Stimulated activated CD4-positive, alpha-beta T cell treated with anti-CD3 and anti-CD28 coated beads, Interleukin-15, amount 100 ng/mL, for 48 hours (primary cell): ENCODE data around the gene SLC1A5.
"Not testable (repeated sequence)": the region's sequence is repeated elsewhere in the genome, so short reads cannot be mapped to it uniquely, and the experiment has no call there.

ENCODE experiments used
- DNase-seq, 2 donors: peaks; one replicate each; pipeline ENCODE4 v3.0.0-alpha.2; 2020; ENCODE audit warnings: low read depth in 2 of 2

SLC1A5 gene

DNA sequence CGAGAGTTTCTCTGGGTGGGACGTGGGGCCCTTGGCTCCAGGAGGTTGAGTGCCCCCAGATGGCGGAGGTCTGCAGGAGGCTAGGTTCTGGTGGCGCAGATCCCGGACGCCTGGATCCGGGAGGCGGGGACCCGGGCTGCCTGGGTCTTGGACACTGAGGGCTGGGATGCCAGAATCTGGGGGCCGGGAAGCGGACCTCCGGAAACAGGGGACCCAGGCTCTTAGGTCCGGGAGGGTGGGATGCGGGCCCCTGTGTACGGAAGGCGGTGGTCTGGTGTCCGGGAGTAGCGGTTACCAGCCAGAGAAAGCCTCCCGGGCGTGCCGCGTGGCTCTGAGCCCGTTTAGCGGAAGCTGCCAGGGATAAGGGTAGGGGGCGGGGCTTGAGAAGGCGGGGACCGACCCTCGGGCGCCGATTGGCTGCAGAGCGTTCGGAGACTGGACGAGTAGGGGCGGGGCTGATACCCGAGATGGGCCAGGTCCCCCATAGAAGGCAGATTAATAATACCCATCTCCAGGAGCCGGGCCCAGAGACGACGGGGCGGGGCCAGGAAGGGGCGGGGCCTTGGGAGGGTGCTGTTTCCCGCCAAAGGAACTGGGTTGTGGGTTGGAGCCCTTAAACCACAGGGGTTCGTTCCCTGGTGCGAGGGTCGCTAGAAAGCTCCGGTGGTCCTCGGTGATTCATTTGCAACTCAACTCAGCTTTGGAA lies at the start of gene SLC1A5:
Gene SLC1A5, minus strand, starts transcription at position 333 of the 706 bp plus-strand sequence. CDS start 629 bp downstream, outside the sequence.
- peak; percentile 99 for DNase-seq

DNA sequence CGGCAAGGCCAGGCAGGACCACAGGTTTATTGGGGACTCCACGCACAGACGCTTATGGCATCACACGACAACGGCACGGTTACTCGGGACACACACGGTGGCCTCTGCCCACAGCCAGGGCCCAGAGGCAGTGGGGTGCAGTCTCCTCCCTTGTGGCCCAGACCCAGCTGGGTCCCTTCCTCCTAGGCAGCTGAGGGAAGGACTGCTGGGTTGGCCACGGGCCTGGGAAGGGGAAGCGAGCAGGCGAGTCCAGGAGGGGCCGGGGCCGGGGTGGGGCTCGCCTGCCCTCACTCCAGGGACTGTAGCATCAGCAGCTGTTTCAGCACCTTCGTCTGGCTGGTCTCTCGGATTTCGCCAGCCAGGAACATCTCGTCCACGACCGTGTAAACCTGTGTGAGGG lies 49.8 kb upstream of the SLC1A5 start:
- DNase-seq: no peak

DNA sequence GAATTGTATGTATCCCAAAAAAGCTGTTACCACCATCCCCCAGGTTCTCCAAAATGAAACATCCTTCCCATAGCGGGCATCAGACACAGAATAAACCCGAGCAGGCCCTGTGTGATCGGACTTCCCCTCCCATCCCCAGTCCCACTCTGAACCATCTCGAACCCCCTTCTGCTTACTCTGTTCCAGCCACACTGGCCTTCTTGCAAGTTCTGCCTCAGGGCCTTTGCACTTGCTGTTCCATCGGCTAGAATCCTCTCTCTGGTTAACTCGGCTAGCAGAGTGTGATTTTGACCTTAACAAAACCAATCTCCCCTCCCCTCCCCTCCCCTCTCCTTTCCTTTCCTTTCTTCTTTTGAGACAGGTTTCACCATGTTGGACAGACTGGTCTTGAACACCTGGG lies 46.6 kb upstream of the SLC1A5 start:
- no peak for DNase-seq

DNA sequence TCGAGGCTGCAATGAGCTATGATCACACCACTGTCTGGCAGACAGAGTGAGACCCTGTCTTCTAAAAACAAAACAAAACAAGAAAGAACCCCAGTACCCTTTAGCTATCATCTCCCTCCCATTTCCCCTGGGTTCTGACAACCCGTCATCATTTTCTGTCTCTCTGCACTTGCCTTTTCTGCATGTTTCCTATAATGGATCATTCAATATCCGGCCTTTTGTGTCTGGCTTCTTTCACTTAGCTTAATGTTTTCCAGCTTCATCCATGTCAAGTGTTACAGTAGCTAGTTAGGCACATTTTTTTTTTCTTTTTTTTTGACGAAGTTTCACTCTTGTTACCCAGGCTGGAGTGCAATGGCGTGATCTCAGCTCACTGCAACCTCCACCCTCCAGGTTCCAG lies 45.7 kb upstream of the SLC1A5 start:
- DNase-seq: no peak

DNA sequence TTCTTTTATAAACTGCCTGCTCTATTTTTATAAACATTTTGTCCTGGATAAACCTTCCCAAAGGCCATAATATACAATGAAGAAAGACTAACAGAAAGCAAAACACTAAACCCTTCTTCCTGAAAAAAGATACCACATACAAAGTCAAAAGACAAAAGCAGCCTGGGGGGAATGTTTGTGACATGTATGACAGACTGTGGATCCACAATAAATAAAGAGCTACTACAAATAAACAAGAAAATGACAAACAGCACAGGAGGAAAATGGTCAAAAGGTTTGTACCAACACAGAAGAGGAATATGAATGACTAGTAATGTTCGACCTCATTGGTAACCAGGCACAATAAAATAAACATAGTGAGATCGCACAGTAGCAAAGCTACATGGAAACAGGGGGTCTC lies 42.5 kb upstream of the SLC1A5 start:
- DNase-seq: no peak

DNA sequence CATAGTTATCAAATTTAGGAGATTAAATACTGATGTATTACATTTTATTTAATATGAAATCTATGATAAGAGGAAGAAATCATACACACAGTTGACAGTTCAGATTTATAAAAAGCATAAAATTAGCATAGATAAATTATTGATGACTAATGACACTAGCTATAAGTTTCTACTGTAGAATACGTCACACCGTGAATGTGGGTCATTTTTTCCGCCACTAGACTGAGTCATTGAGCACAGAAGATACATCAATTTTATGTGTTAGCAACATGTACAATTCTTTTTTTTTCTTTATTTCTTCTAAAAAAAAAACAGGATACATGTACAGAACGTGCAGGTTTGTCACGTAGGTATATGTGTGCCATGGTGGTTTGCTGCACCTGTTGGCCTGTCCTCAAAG lies 40.1 kb upstream of the SLC1A5 start:
- peak; percentile 56 to 63 for DNase-seq

DNA sequence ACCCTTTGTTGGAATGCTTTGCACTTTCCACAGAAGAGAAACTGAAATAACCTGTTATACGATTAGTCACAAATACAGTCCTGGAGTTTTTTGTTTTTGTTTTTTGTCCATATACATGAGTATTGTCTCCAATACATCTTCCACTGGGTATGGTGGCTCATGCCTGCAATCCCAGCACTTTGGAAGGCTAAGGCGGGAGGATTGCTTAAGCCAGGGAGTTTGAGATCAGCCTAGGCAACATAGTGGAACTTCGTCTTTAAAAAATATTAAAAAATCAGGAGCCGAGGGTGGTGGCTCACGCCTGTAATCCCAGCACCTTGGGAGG lies 37.3 kb upstream of the SLC1A5 start:
- no peak for DNase-seq

DNA sequence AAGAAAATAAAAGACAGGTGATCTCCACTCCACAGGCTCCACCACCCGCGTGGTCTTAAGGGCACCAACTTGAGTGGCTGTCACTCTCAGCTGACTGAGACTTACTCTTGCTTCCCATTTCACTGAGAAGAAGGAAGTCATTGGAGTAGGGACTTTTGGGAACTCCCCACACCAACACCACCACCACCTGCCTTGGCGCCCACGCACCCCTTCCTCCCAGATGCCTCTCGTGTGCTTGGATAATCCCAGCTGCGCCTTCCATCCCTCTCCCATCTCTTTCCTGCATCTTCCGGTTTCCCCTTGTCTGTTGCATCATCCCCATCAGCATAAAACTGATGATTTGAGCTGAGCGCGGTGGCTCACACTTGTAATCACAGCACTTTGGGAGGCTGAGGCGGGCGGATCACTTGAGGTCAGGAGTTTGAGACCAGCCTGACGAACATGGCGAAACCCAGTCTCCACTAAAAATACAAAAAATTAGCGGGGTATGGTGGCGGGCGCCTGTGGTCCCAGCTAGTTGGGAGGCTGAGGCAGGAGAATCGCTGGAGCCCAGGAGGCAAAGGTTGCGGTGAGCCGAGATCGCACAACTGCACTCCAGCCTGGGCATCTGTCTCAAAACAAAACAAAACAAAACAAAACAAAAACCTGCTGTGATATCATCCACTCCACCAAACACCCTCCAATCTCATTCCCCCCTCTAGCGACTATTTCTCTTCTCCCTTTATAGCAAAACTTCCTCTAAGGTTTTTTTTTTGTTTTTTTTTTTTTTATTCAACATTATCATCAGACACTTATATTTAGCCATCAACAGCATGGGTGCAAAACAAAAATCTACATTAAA lies 36.7 kb upstream of the SLC1A5 start:
- DNase-seq: no peak

DNA sequence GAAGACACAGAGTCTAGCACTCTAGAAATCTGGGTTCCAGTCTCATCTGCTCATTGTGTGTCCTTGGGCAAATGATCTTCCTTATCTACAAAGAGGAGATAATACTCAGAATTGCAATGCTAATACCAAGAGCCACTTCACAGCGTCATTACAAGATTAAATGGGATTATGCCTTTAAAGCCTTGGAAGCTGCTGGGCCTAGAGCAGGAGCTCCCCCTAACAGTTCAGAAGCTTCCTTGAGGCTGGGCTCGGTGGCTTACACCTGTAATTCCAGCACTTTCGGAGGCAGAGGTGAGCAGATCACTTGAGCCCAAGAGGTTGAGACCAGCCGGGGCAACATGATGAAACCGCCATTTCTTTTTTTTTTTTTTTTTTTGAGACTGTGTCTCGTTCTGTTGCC lies 34.7 kb upstream of the SLC1A5 start:
- DNase-seq: no peak

DNA sequence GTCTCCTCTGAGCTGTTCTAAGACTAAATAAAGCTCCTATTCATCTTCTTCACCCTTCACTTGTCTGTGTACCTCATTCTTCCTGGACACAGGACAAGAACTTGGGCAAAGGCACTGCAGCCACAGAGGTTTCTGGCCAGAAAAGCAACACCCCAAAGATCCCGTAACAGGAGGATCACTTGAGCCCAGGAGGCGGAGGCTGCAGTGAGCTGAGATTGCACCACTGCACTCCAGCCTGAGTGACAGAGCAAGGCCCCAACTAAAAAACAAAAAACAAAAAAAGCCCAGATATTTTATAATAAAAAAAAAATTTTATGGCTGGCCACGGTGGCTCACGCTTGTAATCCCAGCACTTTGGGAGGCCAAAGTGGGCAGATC lies 34.0 kb upstream of the SLC1A5 start:
- not testable (repeated sequence) for DNase-seq

DNA sequence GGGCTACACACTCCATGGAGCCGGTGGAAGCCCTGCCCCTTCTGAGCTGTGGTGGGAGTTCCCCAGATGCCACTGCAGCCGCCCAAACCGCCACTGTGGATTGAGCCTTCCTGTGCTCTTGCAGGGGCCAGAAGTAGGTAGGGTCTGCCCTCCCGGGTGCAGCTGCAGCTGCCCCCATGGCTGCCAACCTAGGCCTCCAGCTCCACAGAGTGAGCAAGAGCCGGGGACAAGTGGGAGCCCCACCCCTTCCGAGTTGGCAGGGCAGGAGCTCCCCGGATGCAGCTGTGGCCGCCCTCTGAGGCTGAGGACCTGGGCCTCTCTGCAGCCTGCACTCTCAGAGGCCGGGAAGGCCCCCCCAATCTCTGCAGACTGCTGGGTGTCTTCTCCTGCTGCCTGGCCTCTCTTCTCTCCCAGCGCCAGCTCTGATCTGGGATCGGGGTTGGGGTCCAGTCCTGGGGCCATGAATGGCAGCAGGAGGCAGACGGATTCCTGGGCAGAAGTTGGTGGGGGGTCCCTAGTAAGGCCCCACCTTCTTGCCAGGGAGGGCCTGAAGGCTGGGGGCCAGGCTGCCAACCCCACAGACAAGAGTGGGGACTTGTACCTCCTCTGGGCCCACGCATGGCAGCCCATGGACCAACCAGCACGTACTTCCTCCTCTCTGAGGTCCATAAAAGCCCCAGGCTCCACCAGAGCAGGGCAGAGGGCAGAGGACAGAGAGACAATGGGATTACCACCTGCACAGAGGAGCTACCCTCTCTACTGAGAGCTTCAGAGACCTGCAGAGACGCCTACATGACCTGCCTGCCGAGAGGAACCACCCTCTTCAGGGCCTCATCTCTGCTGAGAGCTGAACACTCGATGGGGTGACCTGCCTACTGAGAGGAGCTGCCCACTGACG lies 33.4 kb upstream of the SLC1A5 start:
- peak; percentile 30 to 32 for DNase-seq

DNA sequence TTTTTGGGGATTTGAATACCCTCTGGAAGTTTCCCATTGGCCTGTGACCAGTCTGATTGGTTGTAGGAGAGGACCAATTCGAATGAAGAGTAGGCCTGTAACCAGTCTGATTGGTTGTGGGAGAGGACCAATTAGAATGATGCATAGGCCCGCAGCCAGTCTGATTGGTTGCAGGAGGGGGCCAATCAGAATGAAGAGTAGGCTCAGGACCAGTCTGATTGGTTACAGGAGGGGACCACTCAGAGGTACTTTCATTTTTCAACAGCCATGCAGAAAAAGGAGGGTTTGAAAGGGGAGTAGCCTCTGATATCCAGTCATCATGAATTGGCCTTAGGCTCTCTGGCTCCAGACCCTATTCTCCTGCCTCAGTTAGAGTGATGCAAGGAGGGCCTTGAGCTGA lies 30.4 kb upstream of the SLC1A5 start:
- DNase-seq: peak in 1 of 2 donors; percentile 11

DNA sequence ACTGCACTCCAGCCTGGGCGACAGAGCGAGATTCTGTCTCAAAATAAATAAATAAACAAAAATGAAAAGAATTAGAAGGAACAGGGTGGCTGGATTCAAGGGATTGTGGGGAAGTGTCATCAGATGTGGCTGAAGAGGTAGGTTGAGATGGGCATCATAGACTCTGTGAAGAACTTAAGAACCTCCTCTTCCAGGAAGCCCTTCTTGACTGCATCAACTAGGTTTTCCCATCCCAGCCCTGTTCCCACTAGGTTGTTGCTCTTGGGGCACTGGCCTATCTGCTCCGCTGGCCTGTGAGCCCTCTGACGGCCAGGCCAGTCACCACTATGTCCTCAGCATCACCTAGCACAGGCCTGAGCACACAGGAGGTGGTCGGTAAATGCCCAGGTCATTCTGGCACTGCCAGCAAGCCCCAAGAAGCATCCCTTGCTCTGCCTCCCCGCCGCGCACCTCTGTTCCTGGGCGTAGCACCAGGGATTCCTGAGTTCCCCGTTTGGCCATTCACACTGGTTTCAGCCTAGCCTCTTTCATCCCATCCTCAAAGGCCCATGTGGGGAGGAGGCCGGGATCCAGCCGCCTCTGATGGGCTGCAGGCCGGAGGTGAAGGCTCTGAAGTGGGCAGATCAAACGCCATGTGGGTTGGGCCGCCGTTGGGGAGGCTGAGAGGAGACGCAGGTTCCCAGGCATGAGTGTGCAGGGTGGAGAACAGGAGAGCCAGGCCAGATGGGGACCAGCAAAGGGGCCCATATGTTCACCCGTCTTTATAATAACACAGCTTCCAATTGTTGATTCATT lies 27.6 kb upstream of the SLC1A5 start:
- no peak for DNase-seq

DNA sequence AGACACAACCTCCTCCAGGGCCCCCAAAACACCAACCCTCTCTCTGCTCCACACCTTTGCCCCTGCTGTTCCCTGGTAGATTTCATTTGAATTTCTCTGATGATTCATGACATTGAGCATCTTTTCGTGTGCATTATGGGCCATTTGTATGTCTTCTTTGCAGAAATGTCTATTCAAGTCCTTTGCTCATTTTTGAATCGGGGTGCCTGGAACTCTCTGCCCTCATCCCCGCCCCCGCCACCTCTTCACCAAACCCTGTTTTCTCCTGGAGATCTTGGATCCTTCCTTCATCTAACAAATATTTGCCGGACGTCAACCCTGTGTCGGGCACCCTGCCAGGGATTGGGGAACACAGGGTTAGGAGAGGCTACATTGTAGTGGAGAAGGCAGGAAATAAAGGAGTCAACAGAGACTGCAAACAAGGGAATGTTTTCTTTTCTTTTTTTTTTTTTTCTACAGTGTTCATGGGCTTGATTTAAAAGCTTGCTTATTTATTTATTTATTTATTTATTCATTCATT lies 25.5 kb upstream of the SLC1A5 start:
- DNase-seq: no peak

DNA sequence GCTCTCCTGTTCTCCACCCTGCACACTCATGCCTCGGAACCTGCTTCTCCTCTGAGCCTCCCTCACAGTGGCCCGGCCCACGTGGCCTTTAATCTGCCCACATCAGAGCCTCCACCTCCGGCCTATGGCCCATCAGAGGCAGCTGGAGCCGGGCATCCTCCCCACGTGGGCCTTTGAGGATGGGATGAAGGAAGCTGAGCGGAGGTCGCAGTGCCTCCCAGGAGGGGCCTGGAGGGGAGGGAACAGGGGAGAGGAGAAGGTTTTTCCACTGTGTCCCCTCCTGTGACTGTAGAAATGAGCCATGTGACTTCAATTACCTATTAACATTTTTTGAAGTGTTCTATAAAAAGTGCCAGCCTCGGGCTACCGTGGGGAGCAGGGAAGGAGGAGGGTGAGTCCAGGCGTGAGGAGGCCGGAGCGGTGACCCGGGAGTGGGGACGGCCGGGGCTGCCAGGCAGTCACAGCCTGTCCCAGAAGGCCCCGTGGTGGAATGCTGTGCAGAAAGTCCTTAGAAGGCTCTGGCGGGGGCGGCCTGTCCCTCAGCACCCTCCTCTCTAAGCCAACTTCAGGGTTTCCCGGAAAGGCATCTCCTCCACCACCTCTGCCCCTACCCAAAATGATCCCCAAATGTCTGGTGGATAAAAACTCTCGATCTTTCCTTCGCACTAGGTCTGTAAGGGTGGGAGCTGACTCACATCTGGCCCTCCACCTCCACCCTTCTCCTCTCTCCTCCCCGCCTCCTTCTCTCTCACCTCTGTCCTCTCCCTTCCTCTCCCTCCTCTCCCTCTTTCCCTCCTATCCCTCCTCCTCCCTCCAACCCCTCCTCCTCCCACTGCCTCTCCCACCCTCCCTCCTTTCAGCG lies 24.8 kb upstream of the SLC1A5 start:
- no peak for DNase-seq

DNA sequence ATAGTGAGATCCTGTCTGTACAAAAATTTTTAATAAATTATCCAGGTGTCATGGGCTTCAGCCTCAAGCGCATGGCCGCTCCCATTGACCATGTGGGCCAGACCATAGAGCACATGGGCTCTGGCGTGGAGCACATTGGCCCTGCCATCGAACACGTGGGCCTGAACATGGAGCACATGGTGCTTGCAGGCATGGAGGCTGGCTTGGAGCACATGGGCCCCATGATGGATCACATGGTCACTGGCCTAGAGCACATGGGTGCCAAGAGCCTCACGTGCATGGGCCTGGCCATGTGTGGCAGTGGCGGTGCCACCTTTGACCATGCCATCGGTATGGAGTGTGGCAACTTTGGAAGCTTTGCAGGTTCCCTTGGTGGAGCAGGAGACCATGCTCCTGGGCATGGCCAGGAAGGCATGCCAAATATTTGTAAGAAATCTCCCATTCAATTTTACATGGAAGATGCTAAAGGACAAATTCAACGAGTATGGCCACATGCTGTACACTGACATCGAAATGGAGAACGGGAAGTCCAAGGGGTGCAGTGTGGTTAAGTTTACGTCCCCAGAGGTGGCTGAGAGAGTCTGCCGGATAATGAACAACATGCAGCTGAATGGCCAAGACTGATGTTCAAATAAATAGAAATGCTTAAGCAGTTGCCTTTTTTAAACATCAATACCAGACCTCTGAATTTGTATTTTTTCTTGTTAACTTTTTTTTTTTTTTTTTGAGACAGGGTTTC lies 21.3 kb upstream of the SLC1A5 start:
- DNase-seq: no peak

DNA sequence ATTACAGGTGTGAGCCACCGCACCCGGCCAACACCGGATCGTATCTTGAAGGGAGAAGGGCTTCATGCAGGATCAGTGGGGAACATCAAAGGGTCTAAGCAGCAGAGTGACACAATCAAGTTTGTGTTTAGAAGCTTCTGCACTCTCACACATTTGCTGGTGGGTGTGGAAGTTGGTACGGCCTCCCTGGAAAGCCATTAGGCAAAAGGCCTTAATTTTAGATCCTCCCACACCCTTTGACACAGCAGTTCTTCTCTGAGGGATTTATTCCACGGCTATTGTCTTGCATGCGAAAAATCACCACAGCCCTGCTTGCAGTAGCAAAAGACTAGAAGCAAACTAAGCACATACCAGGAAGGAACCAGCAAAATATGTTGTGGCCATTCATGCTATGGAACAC lies 18.3 kb upstream of the SLC1A5 start:
- no peak for DNase-seq

DNA sequence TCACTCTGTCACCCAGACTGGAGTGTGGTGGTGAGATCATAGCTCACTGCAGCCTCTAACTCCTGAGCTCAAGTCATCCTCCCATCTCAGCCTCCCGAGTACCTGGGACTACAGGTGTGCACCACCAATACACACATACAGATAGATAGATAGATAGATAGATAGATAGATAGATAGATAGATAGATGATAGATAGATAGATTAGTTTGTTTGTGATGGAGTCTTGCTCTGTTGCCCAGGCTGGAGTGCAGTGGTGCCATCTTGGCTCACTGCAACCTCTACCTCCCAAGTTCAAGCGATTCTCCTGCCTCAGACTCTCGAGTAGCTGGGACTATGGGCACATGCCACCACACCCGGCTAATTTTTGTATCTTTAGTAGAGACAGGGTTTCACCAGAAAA lies 16.0 kb upstream of the SLC1A5 start:
- not testable (repeated sequence) for DNase-seq

DNA sequence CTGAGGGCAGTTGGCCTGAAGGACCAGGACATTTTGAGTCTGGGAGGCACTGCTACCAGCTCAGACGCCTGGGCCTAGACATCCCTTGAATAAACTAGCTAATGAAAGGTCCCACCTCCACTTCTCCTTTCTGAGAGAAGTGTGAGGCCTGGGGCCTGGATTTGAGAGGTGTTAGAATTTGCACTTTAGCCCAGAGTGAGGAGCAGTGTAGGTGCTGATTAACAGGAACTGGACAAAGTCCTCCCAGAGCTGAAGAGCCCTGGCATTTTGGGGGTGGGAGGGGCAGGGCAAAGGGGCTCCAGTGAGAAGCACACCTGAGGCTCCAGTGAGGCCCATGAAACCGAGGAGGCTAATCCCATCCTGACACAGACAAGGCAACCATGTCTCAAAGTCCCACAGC lies 15.2 kb upstream of the SLC1A5 start:
- DNase-seq: no peak

DNA sequence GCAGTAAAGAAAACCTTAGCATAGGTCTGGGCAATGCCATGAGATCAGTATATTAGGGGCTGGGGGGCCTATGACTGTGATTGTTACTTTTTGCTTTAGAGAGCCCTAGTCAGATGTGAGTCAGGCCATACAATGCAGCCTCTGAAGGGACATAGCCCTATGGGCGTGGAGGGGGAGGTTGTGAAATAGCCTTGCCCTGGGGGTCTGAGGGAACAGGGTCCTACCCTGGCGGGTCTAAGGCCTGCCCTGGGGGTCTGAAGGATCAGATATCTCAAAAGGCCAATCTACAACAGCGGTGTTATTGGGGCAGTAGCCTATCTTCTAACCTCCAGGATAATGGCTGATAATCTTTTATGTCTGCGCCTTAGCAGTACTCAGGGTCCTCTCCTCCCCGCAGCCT lies 13.8 kb upstream of the SLC1A5 start:
- no peak for DNase-seq
